DOHH2 (cell line): Measurements from ENCODE around the gene PRDM10.

Experiments used
- CTCF ChIP-seq: fragments of 200-600 bp; sonication (generic); IDR thresholded peaks from one replicate; pipeline ENCODE4 v1.5.1; 2014; ENCODE audit warnings: antibody characterized with exemption, mild to moderate bottlenecking, low read depth, low read length; ENCODE audit not compliant: poor library complexity, severe bottlenecking
- EZH2phosphoT487 ChIP-seq: fragments of 200-600 bp; sonication (generic); IDR thresholded peaks from 2 replicates; pipeline ENCODE4 v1.6.1; 2017; ENCODE audit warnings: borderline replicate concordance, mild to moderate bottlenecking, antibody characterized with exemption, low read length, moderate library complexity, mixed read lengths

DNA sequence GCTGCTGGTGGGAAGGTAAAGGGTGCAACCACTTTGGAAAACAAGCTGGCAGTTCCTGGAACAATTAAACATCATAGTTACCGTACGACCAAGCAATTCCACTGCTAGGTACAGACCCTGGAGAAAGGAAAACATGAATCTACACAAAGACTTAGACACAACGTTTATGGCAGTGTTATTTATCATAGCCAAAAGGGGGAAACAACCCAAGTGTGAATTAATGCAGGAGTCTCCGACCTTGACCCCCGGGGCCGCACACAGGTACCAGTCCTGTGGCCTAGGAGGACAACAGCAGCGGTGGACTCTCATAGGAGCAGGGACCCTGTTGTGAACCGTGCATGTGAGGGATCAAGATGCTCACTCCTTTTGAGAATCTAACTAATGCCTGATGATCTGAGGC is 22.5 kb downstream of the PRDM10 start:
- TF ChIP-seq EZH2phosphoT487 = no peak
- TF ChIP-seq CTCF = no peak
